Activated CD8-positive, alpha-beta memory T cell treated with anti-CD3 and anti-CD28 coated beads, Interleukin-2, amount 50 U/mL, for 1 hour (primary cell): ENCODE measurements around the gene HSPB6.

Source experiments
- DNase-seq: peaks from one replicate; pipeline ENCODE4 v3.0.0-alpha.2; 2020; ENCODE audit errors: extremely low read depth

Gene HSPB6

DNA sequence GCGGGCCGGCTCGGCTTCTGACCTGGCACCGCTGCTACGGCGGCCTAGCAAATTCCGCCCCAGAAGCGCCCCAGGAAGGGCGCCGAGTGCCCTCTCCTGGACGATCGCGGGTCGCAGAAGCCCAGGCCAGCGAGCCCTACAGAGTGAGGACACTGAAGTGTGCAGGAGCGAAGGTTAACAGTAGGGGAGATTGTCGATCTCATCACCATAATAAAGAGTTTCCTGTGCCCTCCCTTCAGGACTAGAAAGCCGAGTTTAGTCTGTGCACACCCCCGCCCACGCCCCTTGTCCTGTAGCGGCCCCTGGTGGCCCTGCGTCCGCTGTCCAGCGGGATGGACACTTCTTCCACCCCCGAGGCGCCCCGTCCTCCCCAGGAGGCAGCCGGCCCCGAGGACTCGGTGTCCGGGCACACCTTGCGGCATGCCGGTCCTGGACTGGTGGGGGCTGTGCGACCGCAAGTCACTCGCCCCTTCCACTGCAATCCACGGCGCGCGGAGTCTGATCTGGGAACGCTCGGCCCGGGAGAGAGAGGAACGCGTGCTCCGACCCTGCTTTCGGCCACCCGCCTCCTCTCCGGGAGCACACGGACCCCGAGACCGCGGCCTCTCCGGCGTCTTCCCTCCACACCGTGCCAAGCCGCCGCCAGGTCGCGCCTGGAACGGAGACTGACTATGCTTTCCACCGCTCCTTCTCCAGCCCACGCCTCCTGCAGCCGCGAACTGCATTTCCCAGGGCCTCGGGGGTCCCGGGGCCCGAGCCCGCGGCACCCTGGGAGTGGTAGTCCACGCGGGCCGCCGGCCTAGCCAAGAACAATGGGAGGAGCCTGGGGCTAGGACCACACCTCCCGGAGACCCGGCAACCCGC, 39.8 kb downstream of the HSPB6 start:
- peak; percentile 90 for DNase-seq

DNA sequence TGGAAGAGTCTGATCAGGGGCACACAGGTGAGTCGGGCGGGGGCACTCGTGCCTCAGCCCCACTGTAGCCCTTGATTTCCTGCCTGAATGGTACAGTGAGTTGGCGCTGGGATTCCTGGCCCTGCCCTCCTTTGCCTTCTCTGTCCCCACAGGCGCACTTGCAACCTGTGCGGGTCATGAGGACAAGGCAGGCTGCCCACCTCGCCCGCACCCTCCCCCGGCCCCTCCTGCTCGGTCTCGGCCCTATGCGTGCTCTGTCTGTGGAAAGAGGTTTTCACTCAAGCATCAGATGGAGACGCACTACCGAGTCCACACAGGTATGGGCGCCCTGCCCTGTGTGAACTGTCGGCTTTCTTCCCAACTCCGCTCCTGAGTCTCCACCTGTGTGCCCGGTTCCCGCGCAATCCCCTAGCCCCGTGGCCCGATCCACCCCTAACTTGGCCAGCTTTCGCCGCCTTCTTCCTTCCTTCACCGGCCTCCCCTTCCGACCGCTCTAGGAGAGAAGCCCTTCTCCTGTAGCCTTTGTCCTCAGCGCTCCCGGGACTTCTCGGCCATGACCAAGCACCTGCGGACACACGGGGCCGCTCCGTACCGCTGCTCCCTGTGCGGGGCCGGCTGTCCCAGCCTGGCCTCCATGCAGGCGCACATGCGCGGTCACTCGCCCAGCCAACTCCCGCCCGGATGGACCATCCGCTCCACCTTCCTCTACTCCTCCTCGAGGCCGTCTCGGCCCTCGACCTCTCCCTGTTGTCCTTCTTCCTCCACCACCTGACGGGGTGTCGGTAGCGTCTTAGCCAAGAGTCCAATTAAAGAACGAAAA, 40.6 kb downstream of the HSPB6 start:
- no peak for DNase-seq

DNA sequence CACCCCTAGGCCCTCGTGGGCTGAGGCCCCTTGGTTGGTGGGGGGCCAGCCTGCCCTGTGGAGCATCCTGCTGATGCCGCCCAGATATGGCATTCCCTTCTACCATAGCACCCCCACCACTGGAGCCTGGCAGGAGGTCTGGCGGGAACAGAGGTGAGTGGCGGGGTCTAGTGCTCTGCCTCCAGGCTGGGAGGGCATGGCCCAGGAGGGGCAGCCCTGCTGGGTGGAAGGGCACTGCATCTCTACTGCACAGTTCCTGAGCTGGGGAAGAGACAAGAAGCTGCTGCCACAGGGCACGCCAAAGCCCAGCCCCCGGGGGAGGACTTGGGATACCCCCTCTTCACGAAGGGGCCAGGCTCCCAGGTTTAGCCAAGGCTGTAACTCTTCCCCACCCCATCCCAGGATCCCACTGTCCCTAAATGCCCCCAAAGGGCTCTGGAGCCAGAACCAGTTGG, 41.4 kb downstream of the HSPB6 start:
- DNase-seq, result no peak

GRCh38 chr19:35714601-35715354, 42.1 kb downstream of the HSPB6 start:
- DNase-seq, result no peak

DNA sequence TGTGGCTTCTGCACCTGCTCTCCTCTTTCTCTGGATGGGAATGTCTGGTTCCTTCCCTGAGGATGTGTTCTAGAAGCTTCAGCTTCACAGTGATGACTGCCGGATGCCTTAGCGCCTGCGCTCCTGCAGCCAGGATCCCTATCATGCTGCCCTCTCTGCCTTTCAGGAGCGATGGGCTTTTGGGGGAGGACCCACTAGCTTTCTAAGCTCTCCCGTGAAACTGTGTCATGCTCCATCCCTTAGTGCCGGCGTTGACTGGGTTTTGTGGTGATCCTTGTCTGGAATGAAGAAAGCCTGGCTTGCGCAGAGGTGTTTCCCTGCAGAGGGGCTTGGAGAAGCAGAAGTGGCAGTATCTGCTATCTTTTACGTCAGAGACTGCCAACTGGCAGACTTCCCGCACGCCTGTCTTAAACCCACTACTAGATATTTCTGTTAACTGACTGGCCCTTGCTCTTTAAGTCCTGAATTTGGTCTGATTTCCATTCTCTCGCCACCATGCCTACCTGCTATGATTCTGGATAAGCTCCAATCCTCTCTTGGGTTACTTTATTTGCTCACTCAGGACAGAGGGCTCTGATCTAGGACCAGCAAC, 42.8 kb downstream of the HSPB6 start:
- no peak for DNase-seq

DNA sequence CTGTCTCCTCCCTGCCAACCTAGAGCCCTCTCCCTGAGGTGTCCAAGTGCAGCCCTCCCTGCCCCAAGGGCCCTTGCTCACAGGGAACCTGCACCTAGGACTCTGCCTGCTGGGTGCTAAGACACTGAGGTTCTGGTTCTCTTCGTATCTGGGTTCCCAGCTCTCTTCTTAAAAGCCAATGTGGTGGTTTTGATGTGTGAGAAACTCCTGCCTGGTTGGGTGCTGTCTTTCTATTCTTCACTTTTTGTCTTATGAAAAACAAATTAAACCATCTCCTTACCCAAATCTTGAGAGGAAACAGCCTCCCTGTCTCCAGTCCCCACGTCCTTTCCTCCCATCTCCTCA, 43.4 kb downstream of the HSPB6 start:
- DNase-seq, result no peak

- no peak for DNase-seq
Measured at GRCh38 chr19:35712567-35713505, 44.0 kb downstream of the HSPB6 start.

DNA sequence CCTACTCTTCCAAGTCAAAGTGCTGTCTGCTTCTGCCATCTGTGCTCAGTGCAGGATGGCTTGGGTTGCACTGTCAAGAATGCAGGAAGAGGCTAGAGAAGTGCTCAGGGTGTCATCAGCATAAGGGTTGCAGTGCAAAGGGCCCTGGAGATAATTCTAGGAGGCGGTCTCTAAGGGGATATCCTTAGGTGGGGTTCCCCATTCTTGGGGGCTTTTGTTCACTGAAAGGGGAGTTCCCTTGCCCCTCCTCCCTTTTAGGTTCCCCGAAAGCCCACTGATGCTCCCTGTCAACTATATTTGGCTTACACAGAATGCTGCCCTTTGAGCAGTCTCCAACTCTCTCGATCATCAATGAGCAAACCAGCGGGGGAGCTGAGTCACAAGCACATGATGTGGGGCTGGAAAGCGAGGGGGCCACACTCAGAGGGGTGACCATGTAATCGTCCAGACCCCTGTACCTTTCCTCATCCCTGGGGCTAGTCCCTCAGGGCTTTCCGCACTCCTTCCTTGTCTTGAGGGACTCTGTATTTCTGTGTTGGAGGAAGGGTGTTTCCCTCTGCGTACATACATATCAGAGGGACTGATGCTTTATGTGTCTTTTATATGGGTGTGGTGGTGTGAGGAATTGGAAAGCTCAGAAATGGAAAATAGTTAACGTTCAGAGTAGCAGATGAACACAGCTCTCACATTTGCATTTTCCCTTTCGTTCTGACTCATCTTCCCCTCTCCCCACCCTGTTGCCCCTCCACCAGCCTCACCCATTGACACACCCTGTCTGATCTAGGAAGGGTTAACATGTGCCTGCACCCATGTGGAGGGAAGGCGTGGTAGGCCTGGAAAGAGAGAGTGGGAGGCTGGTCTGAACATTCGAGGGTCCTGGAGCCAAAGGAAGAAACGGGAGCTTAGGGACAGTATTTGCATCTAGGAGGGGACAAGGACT, 45.8 kb downstream of the HSPB6 start:
- DNase-seq, result no peak

DNA sequence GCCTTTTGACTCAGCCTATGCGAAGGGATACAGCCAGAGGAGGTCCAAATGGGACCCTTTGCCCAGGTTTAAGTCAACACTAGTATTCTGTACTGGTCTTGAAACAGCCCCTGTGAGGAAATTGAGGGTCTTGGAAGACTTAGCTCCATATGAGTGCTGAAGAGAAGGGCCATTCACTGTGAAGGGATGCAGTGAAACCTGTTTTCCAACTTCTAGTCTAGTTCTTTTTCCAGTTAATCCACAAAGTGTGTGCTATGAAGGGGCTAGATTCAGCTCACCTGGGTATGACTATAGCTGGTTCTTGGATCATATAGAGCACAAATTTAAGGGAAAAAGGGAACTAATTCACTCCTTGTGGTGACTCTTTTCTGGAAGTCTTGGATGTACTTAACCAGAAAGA, 48.4 kb downstream of the HSPB6 start:
- no peak for DNase-seq
